ENCODE measurements around the gene NCL. TPM values are rescaled to one million over a fixed set of nuclear protein-coding genes. Genes with fewer than 3 reads are reported as not detected.

The NCL gene
- total and polyA plus RNA-seq, 2 of the 13 experiments (the other 11 are each of a cell fraction or from before 2014, with no cell fraction given) = 105 to 779 TPM

GRCh38 chr2:231464576-231465540, 574 bp upstream of the NCL start (continued):
- TF ChIP-seq ZNF574 (CRISPR knock-in tag; IDR thresholded peaks at IDR 0.05) = peak; percentile 62
- no peak for TF ChIP-seq RFX1 (IDR thresholded peaks at IDR 0.05)
- 0 out of 2 replicates have a peak, but pooled peaks have one; percentile 15 for TF ChIP-seq ZKSCAN5 (CRISPR knock-in tag; IDR thresholded peaks at IDR 0.05)
- no peak; the same call in 1 of the 2 replicates for TF ChIP-seq ZNF331 (CRISPR knock-in tag; IDR thresholded peaks at IDR 0.05)
- no peak for TF ChIP-seq JDP2 (CRISPR knock-in tag; IDR thresholded peaks at IDR 0.05; ENCODE audit: borderline replicate concordance)
- no peak for TF ChIP-seq GPBP1L1 (CRISPR knock-in tag; IDR thresholded peaks at IDR 0.05)
- TF ChIP-seq ZNF232 (CRISPR knock-in tag; IDR thresholded peaks at IDR 0.05; ENCODE audit: borderline replicate concordance) = peak; percentile 95; the same call in 1 of the 2 replicates
- 0 out of 2 replicates have a peak, but pooled peaks have one; percentile 47 for TF ChIP-seq TOPORS (CRISPR knock-in tag; IDR thresholded peaks at IDR 0.05)
- TF ChIP-seq MIXL1 (CRISPR knock-in tag; IDR thresholded peaks at IDR 0.05) = no peak
- no peak for TF ChIP-seq ZNF652 (CRISPR knock-in tag; IDR thresholded peaks at IDR 0.05; ENCODE audit: borderline replicate concordance, low read depth)
- TF ChIP-seq ZNF687 (CRISPR knock-in tag; IDR thresholded peaks at IDR 0.05) = peak; percentile 78
- peak; percentile 63; the same call in 1 of the 2 replicates for TF ChIP-seq ZNF256 (CRISPR knock-in tag; conservative IDR thresholded peaks at IDR 0.05)
- no peak; the same call in 1 of the 2 replicates for TF ChIP-seq AKAP8 (CRISPR knock-in tag; IDR thresholded peaks at IDR 0.05)
- 0 out of 2 replicates have a peak, but pooled peaks have one; percentile 24 for TF ChIP-seq ZNF557 (CRISPR knock-in tag; IDR thresholded peaks at IDR 0.05)
- TF ChIP-seq SIN3A (IDR thresholded peaks at IDR 0.05; ENCODE audit: borderline replicate concordance, low read depth, low read length) = peak; percentile 72
- TF ChIP-seq ZNF776 (CRISPR knock-in tag; IDR thresholded peaks at IDR 0.05) = peak; percentile 83; the same call in 1 of the 2 replicates
- TF ChIP-seq ZBTB39 (CRISPR knock-in tag; IDR thresholded peaks at IDR 0.05) = no peak
- TF ChIP-seq TBP (CRISPR knock-in tag; IDR thresholded peaks at IDR 0.05) = no peak
- TF ChIP-seq AHR (CRISPR knock-in tag; IDR thresholded peaks at IDR 0.05) = no peak; the same call in 1 of the 2 replicates

Data from HepG2 (cell line).